CD4-positive, alpha-beta T cell (primary cell): ENCODE data around the gene BTBD1. TPM values are rescaled to one million over a fixed set of nuclear protein-coding genes. Genes with fewer than 3 reads are reported as not detected.
A peak's percentile ranks its signal among the peaks of the same experiment; 100 is the strongest.

Experiments used
- ATAC-seq: fragments of 200-7000 bp; cut with Tn5 transposase; one replicate; pipeline ENCODE4 v1.10.0; 2022; ENCODE audit warnings: mild to moderate bottlenecking; ENCODE audit not compliant: poor library complexity
- CTCF ChIA-PET: fragments of 350-600 bp; sonication (Branson Sonifier 250); formaldehyde crosslinking; loops from one replicate; lab custom pipeline; 2021; ENCODE audit warnings: antibody characterized with exemption, inconsistent platforms; lab: Charles Lee
- POLR2A ChIA-PET: fragments of 350-600 bp; sonication (Branson Sonifier 250); formaldehyde crosslinking; loops from one replicate; lab custom pipeline; 2021; ENCODE audit warnings: antibody characterized with exemption, inconsistent platforms; lab: Charles Lee
- DNase-seq, 14 experiments: peaks; one replicate each; pipeline ENCODE4 v3.0.0-alpha.2; 2013 to 2020; ENCODE audit warnings: mixed read lengths in 2 of 14
- H3K27ac ChIP-seq, 2 donors: one replicate each; pipeline versions ENCODE4 v1.5.1 to v1.7.0; 2013; ENCODE audit warnings: low read length in 2 of 2, low read depth in 1 of 2, mild to moderate bottlenecking in 1 of 2
- H3K27me3 ChIP-seq, 2 experiments: 1 replicate in 1 of 2; 2 replicates in 1 of 2; pipeline versions ENCODE4 v1.6.1 to v1.7.0; 2013; ENCODE audit warnings: low read length in 2 of 2, control low read depth in 1 of 2, mild to moderate bottlenecking in 1 of 2, moderate library complexity in 1 of 2; ENCODE audit not compliant: insufficient read depth in 2 of 2, control insufficient read depth in 1 of 2
- H3K36me3 ChIP-seq: one replicate; pipeline ENCODE4 v1.6.1; 2013; ENCODE audit warnings: low read length, control low read depth; ENCODE audit not compliant: insufficient read depth
- H3K4me1 ChIP-seq: one replicate; pipeline ENCODE4 v1.6.1; 2013; ENCODE audit warnings: low read length, control low read depth; ENCODE audit not compliant: insufficient read depth
- H3K4me3 ChIP-seq: one replicate; pipeline ENCODE4 v1.5.1; 2013; ENCODE audit warnings: mild to moderate bottlenecking, low read length, moderate library complexity
- H3K9me3 ChIP-seq, 2 experiments: 1 replicate in 1 of 2; 2 replicates in 1 of 2; pipeline versions ENCODE4 v1.6.1 to v1.7.0; 2013; ENCODE audit warnings: low read length in 2 of 2, mild to moderate bottlenecking in 2 of 2, control low read depth in 1 of 2, moderate library complexity in 1 of 2; ENCODE audit not compliant: control insufficient read depth in 1 of 2, insufficient read depth in 1 of 2
- H3K27ac Mint-ChIP-seq: one replicate; pipeline ENCODE4 v1.8.0; 2020; ENCODE audit warnings: mixed read lengths
- H3K27me3 Mint-ChIP-seq: one replicate; pipeline ENCODE4 v1.8.0; 2021; ENCODE audit warnings: mixed read lengths
- H3K36me3 Mint-ChIP-seq: one replicate; pipeline ENCODE4 v1.8.0; 2021; ENCODE audit warnings: low read depth, mixed read lengths
- H3K4me1 Mint-ChIP-seq: one replicate; pipeline ENCODE4 v1.8.0; 2021; ENCODE audit warnings: low read depth, mixed read lengths
- H3K4me3 Mint-ChIP-seq: one replicate; pipeline ENCODE4 v1.8.0; 2020; ENCODE audit warnings: mild to moderate bottlenecking, mixed read lengths
- H3K9me3 Mint-ChIP-seq: one replicate; pipeline ENCODE4 v1.8.0; 2020; ENCODE audit warnings: mixed read lengths
- CTCF ChIP-seq: fragments of 200-600 bp; IDR thresholded peaks from one replicate; pipeline ENCODE4 v1.8.0; 2022; ENCODE audit warnings: antibody characterized with exemption, mild to moderate bottlenecking
- intact Hi-C, 2 experiments: fragments of 100-400 bp; cut with DNase I in 1 of 2; cut with micrococcal nuclease in 1 of 2; formaldehyde crosslinking; loops; one replicate each; pipeline versions ENCODE4 v1.15.1 to v1.9.0; 2023 to 2025; cut with DNase I, micrococcal nuclease
- total RNA-seq, 174 experiments: library from RNA in 2 of 174; stranded (reverse) in 2 of 174; gene quantifications; one replicate each; pipeline ENCODE4 v1.2.3 and lab custom pipeline; 2021 to 2026

Gene BTBD1
- total RNA-seq, 2 experiments from 2014 or later: 26.3 to 27.5 TPM

- peaks cover 60% of the 10 kb centered on the region for H3K4me1 Mint-ChIP-seq
- H3K27me3 Mint-ChIP-seq: no peaks in the 10 kb centered on the region
- CTCF ChIA-PET: no interaction called here
- peak overlapping the region; percentile 45 for H3K27ac Mint-ChIP-seq
- H3K27ac ChIP-seq: no peak overlapping the region
- H3K27me3 ChIP-seq: no peaks in the 10 kb centered on the region
- H3K4me3 ChIP-seq: no peak overlapping the region
- peaks cover 24% of the 10 kb centered on the region for H3K4me1 ChIP-seq
- no peak for TF ChIP-seq CTCF
- POLR2A ChIA-PET: no interaction called here
- intact Hi-C loops: loop anchor here (5.0 to 10.0 kb wide), 5 partner anchors 51 to 472 kb away; partner anchors contain the start of genes BTBD1 (in 2 of the 2), HDGFL3 (in 1 of the 2) and RPS17 (in 1 of the 2)
- no peak for DNase-seq
- H3K9me3 Mint-ChIP-seq: no peaks in the 10 kb centered on the region
- H3K36me3 ChIP-seq: peaks cover 29% of the 10 kb centered on the region
- ATAC-seq: no peak
- no peaks in the 10 kb centered on the region for H3K9me3 ChIP-seq
- peak overlapping the region; percentile 13 for H3K4me3 Mint-ChIP-seq
- peaks cover 46% of the 10 kb centered on the region for H3K36me3 Mint-ChIP-seq
These were observed 52.8 kb downstream of the BTBD1 start for GRCh38 chr15:83014205-83014653.

DNA sequence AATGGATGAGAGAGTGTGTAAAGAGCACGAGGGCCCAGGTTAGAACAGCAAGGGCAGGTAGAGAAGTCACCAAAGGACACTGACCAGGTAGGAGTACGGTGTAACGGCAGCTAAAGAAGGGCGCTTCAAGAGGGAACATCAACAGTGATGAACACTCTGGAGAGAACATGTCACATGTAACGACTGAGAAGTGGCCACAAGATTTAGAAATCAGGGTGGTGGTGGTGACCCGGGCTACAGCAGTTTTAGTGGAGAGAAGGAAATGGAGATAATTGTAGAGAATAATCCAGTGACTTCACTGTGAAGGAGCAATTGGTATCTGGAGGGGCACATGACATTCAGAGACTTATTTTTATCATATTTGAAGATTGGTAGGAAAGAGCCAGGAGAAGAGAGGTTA lies 54.4 kb downstream of the BTBD1 start:
- CTCF ChIA-PET: interaction anchor here (1.3 kb wide), 1 partner anchor 13 kb away, joined by 7 read pairs; no protein-coding TSS in a partner anchor
- POLR2A ChIA-PET: interaction anchor here (1.0 to 2.9 kb wide), 6 partner anchors 13 to 473 kb away, joined by 3 to 21 read pairs (median 7); partner anchors contain the start of genes RAMAC, RPS17 and WHAMM
- peak overlapping the region; percentile 88 for H3K27ac Mint-ChIP-seq
- peaks cover 26% of the 10 kb centered on the region for H3K36me3 ChIP-seq
- H3K27me3 ChIP-seq: no peaks in the 10 kb centered on the region
- no peaks in the 10 kb centered on the region for H3K27me3 Mint-ChIP-seq
- no peak overlapping the region for H3K4me3 ChIP-seq
- ATAC-seq (no peak), DNase-seq (no peak)
- no peaks in the 10 kb centered on the region for H3K9me3 ChIP-seq
- no peaks in the 10 kb centered on the region for H3K9me3 Mint-ChIP-seq
- peak overlapping the region; percentile 100 for H3K4me3 Mint-ChIP-seq
- H3K27ac ChIP-seq: no peak overlapping the region
- H3K4me1 ChIP-seq: peaks cover 24% of the 10 kb centered on the region
- TF ChIP-seq CTCF: no peak
- H3K36me3 Mint-ChIP-seq: peaks cover 48% of the 10 kb centered on the region
- intact Hi-C loops: loop anchor here (5.0 to 10.0 kb wide), 5 partner anchors 52 to 470 kb away; partner anchors contain the start of genes BTBD1 (in 2 of the 2), HDGFL3 (in 1 of the 2) and RPS17 (in 1 of the 2)
- H3K4me1 Mint-ChIP-seq: peaks cover 59% of the 10 kb centered on the region

DNA sequence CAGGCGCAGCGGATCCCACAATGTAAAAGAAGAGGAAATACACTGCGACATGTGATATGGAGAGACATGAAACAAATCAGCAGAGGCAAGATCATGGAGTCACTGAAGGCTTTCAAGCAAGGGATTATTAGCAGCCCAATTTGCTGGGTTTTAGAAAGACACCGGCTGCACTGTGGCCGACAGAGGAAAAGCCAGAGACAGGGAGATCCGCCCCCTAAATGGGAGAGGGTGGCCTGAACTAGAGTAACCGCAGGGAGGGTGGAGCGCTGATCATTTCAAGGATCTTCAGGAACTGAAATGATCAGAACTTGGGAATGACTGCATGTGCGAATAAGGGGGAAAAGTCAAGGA lies 55.0 kb downstream of the BTBD1 start:
- Mint-ChIP-seq H3K9me3 (no peaks in the 10 kb centered on the region), H3K27me3 (no peaks in the 10 kb centered on the region), H3K27ac (peak overlapping the region; percentile 88), H3K4me1 (peaks cover 56% of the 10 kb centered on the region), H3K36me3 (peaks cover 48% of the 10 kb centered on the region), H3K4me3 (peak overlapping the region; percentile 100)
- ATAC-seq: no peak
- Histone ChIP-seq H3K27ac (peak overlapping the region; percentile 65 to 84), H3K4me1 (peaks cover 24% of the 10 kb centered on the region), H3K27me3 (no peaks in the 10 kb centered on the region), H3K4me3 (peak overlapping the region; percentile 82), H3K36me3 (peaks cover 26% of the 10 kb centered on the region), H3K9me3 (no peaks in the 10 kb centered on the region)
- intact Hi-C loops: loop anchor here (5.0 to 10.0 kb wide), 5 partner anchors 53 to 470 kb away; partner anchors contain the start of genes BTBD1 (in 2 of the 2), HDGFL3 (in 1 of the 2) and RPS17 (in 1 of the 2)
- ChIA-PET CTCF (interaction anchor here (0.9 to 2.9 kb wide), 13 partner anchors 10 to 472 kb away, joined by 3 to 22 read pairs (median 6); partner anchors contain the start of genes RAMAC, RPS17 and TM6SF1), POLR2A (interaction anchor here (0.6 to 2.9 kb wide), 8 partner anchors 10 to 842 kb away, joined by 3 to 21 read pairs (median 7); partner anchors contain the start of genes RAMAC, RPS17 and WHAMM)
- no peak for DNase-seq
- TF ChIP-seq CTCF: no peak
